ENCODE data around the gene TMEM120A.

Gene TMEM120A

DNA sequence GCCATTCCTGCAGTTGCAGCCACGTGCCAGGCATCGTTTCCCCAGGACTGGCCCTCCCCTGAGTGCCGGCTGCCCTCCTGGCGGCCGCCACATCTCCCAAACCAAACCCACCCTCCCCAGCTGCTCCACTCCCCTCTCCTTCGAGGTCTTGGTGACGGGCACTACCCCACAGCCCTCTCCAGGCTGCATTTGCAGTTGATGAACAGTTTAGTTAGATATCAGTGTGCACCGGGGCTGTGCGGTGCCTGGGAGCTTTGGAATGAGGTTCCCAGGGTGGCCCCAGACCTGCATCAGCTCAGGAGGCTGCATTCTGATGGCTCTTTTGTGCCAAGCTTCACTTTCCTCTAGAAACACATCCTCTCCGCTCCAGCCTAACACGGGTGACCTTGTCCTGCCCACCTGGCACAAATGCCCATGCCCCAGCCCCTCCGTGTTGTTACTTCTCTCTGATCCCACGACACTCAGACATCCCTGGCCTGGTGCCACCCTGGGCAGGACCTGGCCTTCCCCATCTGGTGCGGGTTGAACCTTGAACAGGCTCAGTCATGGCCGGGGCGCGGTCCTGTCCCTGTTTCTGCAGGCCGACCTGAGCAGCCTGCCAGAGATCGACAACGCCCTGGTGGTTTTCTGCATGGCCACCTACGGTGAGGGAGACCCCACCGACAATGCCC, 14.5 kb downstream of the TMEM120A start:
- DNase-seq: no peak

DNA sequence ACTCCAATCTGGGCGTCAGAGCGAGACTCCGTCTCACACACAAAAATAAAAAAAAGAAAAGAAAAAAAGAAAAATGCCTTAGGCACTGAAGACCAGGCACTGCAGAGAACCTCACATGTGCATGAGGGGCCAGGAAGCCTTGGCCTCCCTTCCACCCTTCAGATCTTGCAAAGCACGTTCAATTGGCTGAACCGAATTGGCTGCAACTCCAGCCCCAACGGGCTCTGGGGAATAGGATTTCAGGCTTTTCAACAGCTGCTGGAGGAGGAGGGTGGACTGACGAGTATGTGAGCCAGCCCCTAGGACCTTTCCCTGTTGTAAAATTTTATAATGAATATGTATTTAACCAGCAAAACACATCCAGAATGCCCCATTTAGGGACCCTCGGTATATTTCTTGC, 16.7 kb downstream of the TMEM120A start:
- DNase-seq: no peak

DNA sequence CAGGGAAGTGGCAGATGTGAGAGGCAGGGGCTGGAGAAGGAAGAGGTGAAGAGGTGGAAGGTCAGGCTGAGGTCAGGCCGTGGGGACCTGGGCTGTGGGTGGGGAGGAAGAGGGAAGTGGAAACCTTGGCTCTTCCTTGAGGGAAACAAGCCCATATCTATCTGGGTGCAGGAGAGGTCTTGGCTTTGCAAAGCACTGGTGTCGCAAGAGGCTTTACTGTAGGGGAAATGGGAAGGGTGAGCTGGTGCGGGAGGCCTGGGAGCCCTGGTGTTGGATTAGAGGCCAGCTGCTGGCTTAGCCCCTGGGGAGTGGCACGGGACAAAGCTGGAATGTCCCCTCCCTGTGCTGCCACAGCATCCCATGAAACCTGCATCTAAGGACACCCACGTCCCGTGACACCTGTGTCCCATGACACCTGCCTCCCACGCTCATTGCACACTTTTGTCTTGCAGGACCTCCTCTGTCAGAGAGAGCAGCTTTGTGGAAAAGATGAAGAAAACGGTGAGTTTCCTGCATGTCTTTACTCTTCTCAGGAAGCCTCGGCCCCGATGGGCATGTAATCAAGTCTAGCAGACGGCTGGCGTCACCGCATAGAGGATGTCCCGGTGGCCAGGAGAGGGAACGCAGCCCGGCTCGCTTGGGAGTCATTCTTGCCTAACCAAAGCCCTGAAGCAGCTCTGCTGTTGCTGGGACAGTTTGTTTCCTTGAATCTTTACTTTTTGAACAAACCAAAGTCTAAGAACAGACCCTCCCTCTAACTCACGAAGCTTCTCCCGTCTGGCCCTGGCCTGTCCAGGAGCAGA, 22.2 kb downstream of the TMEM120A start:
- DNase-seq: no peak

DNA sequence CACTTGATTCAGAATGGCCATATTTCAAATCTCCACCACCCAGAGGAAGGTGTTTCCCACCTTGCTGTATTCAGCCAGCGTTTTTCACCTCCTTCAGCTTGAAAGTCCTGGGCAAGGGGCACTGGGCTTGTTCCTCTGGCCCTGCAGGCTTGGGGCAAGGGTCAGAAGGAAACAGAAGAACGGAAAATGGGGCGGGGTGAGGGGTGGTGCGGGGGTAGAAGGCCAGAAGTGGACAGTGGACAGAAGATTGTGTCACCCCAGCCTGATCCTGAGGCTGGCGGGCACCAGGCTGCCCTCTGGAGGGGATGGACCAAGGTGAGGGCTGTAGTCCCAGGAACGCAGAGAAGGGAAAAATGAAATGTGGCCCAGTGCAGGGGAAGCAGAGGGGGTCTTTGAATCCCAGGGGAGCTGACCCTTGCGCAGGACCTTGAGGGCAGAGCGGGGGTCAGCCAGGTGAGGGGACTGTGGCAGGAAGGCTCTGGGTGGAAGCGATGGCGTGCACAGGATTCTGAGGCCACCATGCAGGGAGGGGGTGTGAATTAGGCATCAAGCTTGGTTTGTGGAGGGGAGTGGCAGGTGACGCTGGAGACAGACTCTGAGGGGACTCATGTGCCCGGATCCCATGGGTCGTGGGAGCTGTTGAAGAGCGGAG, 23.0 kb downstream of the TMEM120A start:
- no peak for DNase-seq

DNA sequence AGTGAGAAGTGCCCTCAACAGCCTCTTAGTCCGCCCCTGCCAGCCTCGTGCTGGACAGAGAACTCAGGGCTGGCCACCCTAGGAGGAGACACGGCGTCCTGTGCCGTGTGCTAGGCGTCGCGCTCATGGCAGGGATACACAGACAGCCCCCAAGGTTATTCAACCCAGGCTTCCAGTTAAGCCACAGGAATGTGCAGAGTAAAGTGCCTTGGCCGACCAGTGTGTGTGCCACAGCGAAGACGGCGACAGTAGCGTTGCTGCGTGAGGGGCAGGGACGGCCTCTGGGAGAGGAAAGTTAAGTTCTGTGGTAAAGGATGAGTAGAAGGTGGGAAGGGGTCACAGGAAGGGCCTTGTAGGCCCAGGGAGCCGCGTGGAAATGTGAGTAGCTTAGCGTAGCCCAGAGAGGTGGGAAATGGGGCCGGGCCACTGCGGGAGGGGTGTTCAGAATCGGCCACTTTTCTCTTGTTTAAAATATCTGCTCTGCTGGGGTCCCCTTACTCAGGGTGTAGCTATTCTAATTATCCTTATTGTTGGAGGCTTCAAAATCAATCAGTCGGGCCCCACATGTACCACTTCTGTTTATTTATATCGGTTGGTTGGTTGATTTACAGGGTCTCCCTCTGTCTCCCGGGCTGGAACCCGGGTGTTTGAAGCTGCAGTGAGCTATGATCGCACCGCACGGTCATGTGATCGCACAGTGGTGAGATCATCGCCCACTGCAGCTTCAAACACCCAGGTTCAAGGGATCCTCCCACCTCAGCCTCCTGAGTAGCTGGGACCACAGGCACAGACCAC, 24.5 kb downstream of the TMEM120A start:
- no peak for DNase-seq

DNA sequence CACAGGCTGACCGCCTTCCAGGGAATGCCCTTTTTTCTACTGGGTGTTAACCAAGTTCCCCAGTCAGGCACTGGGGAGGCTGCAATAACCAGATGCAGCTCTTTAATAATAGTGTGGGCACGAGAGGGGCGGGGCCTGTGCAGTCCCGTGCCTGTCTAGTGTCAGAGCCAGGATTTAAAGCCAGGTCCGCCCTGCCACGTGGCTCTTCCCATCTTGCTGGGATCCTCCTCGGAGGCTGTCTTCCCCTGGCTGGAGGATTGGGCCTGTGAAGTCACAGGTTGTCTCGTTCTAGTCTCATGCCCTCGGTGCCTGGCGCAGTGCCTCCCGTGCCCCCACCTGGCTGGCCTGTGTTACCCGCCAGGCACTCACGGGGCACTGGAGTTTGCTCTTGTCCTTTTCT, 25.2 kb downstream of the TMEM120A start:
- DNase-seq: no peak

DNA sequence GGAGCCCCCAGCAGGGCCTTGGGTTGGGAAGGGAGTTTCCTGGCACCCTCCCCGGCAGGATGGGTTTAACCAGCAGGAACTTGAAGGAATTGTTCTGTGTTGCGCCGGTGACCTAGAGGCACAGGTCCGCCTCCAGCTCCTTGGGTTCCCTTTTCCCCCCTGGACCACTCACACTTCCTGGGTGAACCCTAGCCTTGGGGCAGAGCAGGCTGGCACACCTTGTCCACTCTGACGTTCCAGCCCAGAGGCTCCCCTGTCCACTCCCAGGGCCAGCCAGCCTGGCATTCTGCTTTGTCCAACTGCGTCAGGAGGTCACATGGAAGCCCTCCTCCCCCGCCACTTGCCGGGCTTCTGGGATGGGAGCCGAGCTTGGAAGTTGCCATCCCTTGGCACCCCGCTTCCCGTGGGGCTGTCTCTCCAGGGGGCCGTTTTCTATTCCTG, 25.8 kb downstream of the TMEM120A start:
- no peak for DNase-seq

DNA sequence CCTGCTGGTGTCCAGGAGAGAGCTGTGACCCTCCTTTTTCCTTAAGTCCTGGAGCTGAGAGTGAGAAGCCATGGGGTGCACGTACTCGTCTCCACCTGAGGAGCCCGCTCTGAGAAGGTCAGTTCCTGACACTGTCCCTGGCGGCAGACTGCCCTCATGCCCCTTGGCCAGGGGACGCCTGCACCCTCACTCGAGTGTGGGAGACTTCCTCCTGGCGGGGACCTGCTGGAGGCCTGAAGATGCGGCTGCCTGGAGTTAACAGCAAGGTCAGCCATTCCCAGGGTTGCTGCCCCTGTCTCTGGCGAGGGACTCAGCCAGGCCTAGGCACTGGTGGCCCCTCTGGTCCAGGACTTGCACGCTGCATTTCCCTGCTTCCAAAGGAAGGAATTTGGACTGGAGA, 26.4 kb downstream of the TMEM120A start:
- no peak for DNase-seq

DNA sequence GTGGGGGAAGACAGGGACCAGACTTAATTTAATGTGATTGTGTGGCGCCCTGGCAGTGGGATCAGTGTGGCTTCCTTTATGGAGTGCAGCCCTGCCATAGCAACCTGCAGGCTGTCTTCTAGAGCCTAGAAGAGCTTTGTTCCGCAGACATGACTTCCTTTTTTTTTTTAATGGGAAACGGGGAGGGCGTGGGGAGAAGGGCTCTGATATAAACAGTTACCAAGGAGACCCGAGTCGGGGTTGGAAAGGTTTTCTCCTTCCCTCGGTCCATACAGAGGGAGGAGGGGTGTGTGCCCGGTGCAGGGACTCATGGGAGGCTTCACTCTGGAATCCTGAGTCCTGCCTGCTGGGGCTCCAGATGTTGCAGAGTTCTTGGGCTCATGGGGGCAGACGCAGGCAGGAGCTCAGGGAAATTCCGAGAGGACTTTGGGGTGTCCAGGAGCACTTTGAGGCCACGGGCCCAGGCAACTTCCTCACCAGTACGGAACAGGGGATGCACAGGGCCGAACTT, 26.9 kb downstream of the TMEM120A start:
- no peak for DNase-seq

DNA sequence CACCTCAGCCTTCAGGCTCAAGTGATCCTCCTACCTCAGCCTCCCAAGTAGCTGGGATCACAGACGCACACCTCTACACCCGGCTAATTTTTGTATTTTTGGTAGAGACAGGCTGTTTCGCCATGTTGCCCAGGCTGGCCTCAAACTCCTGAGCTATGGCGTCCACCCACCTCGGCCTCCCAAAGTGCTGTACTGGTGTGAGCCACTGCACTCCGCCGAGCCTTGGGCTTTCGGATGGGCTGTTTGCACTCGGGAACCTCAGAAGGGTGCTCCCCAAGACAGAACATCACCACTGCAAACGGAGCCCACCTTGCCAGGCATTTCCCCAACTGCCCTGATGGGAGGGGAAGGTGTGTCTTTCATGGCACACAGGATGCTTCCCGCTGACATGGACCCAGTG, 27.3 kb downstream of the TMEM120A start:
- no peak for DNase-seq

DNA sequence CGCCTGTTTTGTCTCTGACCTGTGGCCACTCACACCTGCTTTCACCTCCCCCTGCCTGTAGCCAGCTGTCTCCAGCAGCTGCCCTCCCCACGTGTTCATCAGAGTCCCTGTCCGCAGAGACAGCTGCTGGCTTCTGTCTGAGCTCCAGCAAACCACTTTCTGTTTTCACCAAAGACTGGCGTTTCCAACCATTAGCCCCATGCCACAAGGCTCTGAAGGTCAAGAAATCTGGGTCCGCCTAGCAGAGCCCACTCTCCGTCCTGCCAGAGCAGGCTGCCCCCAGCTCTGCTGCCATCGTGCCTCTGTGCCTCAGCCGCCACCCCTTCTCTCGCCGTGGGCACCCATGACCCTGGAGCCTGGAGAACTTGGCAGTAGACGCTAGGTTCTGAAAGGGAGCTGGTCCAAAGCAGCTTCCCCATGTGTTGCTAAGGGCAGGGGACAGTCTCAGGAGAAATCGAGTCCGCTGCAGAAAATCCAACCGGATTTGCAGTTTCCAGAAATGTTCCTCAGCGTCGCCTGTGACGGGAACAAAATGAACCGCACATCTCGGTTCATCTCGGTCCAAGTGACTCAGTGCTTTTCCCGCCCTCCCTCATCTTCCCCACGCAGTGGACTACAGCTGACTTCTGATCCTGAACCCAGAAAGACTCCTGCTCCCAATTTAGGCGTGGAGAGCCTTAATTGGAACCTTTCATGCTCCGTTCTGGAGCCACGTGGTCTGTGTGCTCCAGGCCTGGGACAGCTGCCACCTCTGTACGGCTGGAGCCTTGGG, 28.0 kb downstream of the TMEM120A start:
- no peak for DNase-seq

DNA sequence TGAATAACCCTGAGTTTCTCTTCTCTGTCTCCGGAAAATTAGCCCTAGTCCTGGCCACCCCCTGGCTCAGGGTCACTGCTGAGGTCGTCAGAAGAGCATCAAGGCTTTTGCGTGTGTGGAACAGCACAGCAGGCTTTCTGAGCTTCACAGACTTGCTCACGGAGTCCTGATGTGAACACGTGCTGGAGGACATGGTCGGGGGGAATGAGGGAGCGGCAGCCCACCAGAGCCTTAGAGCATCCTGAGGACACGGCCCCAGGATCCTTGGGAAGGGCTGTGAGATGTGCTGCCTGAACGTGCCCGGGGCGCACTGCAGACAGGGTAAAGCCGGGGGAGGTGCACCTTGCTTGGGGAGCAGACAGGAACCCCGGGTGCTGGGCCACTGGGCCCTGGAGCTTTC, 28.8 kb downstream of the TMEM120A start:
- no peak for DNase-seq

DNA sequence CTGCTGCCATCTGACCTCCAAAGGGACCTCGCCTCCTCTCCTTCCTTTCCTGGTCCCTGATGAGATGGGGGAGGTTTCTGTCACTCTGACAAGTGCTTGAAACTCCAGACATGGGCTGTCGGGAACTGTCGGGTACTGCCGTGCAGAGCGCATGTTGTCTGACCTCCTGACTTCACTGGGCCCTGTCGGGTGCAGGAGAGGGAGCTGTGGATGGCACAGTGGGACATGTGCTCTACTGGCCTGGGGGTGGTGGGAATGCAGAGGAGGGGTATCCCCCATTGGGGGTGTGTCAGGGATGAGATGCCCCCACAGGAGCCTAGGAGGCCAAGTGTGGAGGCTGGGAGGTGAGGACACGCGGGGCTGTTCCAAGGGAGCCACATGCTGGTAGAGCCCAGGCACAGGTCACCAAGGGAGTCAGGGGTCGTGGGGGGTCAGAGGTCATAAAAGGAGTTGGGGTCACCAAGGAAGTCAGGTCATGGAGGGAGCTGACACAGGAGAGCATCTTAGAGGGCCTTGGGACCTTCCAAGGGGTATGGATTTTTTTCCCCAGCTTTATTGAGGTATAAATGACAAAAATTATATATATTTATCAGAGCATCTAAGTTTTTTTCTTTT, 30.9 kb downstream of the TMEM120A start:
- DNase-seq: no peak

DNA sequence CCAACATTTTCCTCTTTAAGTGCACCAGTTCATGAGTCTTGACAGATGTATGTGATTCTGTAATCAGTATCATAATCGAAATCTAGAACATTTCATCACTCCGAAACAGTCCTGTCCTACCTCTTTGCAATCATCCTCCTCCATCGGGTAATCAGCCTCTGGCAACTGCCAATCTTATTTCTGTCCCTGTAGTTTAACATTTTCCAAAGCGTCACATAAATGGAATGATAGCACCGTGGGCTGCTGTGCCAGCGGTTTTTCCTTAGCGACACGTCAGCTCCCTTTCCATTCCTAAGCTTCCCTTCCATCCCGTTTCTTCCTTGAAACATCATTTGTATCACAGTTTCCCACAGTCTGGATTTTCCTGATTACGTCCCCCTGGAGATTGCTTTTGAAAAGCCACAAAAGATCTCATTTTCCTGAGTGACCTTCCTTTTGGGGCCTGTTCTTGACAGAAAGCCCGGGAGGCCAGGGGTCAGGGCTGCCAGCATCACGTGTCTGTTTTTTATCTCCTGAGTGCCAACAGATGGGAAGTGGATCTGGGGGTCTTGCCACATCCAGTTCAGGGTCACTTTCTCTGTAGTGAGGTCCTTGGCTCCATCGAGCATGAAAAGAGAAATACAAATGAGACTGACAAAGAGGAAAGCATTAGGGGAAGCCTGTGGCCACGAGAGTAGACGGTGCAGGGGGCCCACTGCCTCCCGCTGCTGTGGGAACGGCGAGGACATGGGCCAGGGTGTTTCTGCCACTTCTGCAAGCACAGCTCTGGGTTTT, 31.6 kb downstream of the TMEM120A start:
- DNase-seq: no peak

DNA sequence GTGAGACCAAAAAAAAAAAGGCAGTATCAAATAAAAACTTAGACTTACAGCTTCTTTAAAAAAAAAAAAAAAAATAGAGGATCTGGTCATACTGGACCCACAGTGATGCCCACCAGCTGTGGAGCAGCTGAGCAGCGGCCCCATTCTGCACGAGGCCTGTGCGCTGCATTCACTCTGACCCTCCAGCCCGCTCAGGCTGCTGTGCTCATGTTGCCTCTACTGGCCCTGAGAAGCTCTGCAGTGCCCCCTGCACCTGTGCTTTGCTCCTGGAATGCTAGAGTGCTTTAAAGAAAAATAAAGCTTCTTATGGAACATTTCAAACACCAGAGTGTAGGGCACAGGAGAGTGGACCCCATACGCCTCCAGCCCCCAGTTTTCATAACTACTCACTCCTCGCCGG, 33.2 kb downstream of the TMEM120A start:
- DNase-seq: no peak

DNA sequence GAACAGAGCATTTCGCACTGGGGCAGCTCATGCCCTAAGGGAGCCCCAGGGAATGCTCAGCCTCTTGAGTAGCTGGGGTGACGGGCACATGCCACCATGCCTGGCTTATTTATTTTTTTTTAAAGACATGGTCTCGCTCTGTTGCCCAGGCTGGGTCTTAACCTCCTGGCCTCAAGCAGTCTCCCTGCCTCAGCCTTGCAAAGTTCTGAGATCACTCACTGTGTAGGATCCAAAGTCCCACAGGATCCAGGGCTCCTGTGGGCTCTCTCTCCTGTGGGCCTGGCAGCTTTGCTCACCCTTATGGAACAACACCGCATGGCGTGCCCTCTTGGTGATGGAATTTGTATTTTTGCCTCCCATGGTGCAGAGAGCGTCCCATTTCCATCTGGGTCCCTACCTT, 34.0 kb downstream of the TMEM120A start:
- DNase-seq: no peak

DNA sequence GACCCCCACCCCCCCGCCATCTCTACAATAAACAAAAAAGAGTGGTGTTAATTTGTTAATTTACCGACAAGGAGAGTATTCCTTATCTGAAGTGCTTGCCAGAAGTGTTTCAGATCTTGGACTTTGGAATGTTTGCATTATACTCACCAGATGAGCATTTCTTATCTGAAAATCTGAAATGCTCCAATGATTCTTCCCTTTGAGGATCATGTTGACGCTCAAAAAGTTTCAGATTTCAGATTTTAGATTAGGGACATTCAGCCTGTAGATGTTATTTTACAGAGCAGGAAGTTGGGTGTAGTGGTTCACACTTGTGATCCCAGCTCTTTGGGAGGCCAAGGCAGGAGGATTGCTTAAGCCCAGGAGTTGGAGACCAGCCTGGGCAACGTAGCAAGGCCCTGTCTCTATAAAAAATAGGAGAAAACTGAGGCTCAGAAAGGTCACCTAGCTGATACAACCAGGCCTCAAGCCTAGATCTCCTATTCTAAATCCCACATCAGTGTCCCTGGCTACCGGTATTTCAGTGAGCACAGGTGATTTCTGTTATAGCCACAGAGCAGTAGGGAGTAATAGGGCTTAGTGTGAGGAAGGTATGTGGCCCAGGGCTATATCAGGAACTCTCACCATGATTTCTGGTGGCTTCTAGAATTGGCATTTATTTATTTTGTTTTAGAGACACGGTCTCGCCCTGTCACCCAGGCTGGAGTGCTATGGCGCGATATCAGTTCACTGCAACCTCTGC, 35.4 kb downstream of the TMEM120A start:
- no peak for DNase-seq

DNA sequence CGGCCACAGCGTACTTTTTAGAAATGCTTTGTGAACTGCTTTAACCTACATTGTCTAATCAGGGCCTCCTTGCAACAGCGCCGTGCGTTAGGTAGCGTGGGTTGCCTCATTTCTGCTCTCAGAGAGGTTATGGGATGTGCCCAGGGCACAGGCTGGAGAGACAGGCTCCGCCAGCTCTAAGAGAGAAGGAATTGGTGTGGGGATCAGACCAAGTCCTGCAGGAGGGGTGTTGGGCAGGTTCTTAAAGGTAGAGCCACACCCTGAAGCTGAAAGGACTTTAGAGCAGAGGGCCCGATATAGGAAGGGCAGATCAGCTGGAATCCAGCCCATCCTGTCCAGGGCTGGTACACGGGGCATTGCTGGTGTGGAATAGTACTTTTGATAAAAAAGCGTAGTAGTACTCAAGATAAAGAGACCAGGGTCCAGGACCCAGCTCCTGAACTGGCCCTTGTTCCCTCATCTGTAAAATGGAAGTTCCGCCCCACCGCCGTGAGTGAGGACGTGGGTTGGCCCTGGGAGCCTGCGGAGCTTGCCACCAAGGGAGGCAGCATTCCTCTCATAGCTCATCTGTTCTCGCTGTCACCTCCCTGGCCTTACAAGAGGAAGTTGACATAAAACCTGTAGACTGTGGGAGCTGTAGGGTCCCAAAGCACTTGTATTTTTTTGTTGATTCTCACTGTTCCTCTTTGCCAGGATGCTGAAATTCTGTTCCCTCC, 37.2 kb downstream of the TMEM120A start:
- DNase-seq: no peak

DNA sequence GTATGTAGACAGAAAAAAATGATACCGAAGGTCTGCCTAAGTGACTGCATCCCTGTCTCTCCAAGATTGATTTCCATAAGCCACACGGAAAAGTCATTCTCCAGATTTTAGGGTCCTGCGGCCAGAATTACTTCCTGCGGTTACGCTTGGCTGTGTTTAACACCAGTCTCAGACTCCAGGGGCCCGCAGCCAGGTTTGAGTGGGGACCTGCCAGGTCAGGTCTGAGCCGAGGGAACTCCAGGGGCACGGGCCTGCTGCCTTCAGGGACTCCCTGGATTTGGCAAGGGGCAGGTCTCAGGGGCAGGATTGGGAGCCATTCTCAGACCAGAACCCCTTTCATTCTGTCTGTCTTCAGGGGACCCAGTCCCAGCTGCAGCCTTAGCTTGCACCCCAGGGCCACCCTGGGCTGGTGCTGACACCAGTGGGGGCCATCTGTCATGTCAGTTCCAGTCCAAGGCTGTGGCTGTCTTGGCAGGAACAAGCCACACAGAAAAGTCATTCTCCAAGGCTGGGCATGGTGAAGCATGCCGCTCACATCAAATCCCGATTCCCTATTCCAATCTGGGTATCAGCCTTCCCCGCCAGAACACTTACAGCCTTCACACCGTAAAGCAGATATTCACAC, 39.0 kb downstream of the TMEM120A start:
- DNase-seq: no peak

All from CD4-positive, alpha-beta T cell treated with Interleukin-10 for 1 hour (primary cell).